HG03521 (cell line): ENCODE results near the gene ATF7.
"Not testable (repeated sequence)": the region's sequence is repeated elsewhere in the genome, so short reads cannot be mapped to it uniquely, and the experiment has no call there.

Experiments used
- ATAC-seq: cut with Tn5 transposase; IDR thresholded peaks from one replicate; pipeline ENCODE4 v1.9.1; 2021; ENCODE audit warnings: mild to moderate bottlenecking, moderate library complexity; ENCODE audit not compliant: unreplicated experiment

ATF7 gene

GRCh38 chr12:53599579-53599978 lies 26.6 kb downstream of the ATF7 start:
- ATAC-seq = no peak

GRCh38 chr12:53598971-53599370 lies 27.2 kb downstream of the ATF7 start:
- ATAC-seq = not testable (repeated sequence)

- no peak for ATAC-seq
Observed at GRCh38 chr12:53596920-53597363, 29.2 kb downstream of the ATF7 start.

- ATAC-seq = no peak
Observed at GRCh38 chr12:53594897-53595615, 31.1 kb downstream of the ATF7 start.

GRCh38 chr12:53593707-53594106 lies 32.5 kb downstream of the ATF7 start:
- ATAC-seq = no peak

GRCh38 chr12:53593031-53593430 lies 33.2 kb downstream of the ATF7 start:
- ATAC-seq = no peak

GRCh38 chr12:53592426-53592825 lies 33.8 kb downstream of the ATF7 start:
- ATAC-seq = no peak

GRCh38 chr12:53591301-53592206 lies 34.6 kb downstream of the ATF7 start:
- ATAC-seq = no peak

GRCh38 chr12:53590652-53591051 lies 35.5 kb downstream of the ATF7 start:
- no peak for ATAC-seq

- no peak for ATAC-seq
Observed at GRCh38 chr12:53589915-53590314, 36.3 kb downstream of the ATF7 start.

GRCh38 chr12:53589423-53589822 lies 36.8 kb downstream of the ATF7 start:
- ATAC-seq = no peak

GRCh38 chr12:53588123-53588522 lies 38.1 kb downstream of the ATF7 start:
- ATAC-seq = no peak

- no peak for ATAC-seq
Observed at GRCh38 chr12:53586745-53587144, 39.4 kb downstream of the ATF7 start.

- peak; percentile 61 for ATAC-seq
Observed at GRCh38 chr12:53585448-53586125, 40.6 kb downstream of the ATF7 start.

GRCh38 chr12:53579545-53579955 lies 46.6 kb downstream of the ATF7 start:
- no peak for ATAC-seq

- no peak for ATAC-seq
Observed at GRCh38 chr12:53578783-53579182, 47.4 kb downstream of the ATF7 start.

- ATAC-seq = no peak
Observed at GRCh38 chr12:53577941-53578352, 48.2 kb downstream of the ATF7 start.

- no peak for ATAC-seq
Observed at GRCh38 chr12:53575502-53576249, 50.5 kb downstream of the ATF7 start.

- no peak for ATAC-seq
Observed at GRCh38 chr12:53572134-53572758, 53.9 kb downstream of the ATF7 start.

- ATAC-seq = no peak
Observed at GRCh38 chr12:53571295-53571694, 54.9 kb downstream of the ATF7 start.
